Osteocyte (in vitro differentiated cells): ENCODE measurements around the gene METAP1D. TPM values are rescaled to one million over a fixed set of nuclear protein-coding genes. Genes with fewer than 3 reads are reported as not detected.

Source experiments
- DNase-seq: peaks from one replicate; pipeline ENCODE4 v3.0.0; 2021; ENCODE audit warnings: mixed read lengths; ENCODE audit not compliant: unreplicated experiment; ENCODE audit errors: extremely low spot score
- H3K27ac Mint-ChIP-seq: one replicate; pipeline ENCODE4 v1.8.0; 2021; ENCODE audit warnings: mild to moderate bottlenecking, mixed read lengths; ENCODE audit not compliant: unreplicated experiment
- H3K27me3 Mint-ChIP-seq: one replicate; pipeline ENCODE4 v1.8.0; 2021; ENCODE audit warnings: mixed read lengths; ENCODE audit not compliant: unreplicated experiment
- H3K36me3 Mint-ChIP-seq: one replicate; pipeline ENCODE4 v1.8.0; 2021; ENCODE audit warnings: mixed read lengths; ENCODE audit not compliant: unreplicated experiment
- H3K4me1 Mint-ChIP-seq: one replicate; pipeline ENCODE4 v1.8.0; 2021; ENCODE audit warnings: mixed read lengths; ENCODE audit not compliant: unreplicated experiment
- H3K4me3 Mint-ChIP-seq: one replicate; pipeline ENCODE4 v1.8.0; 2021; ENCODE audit warnings: mild to moderate bottlenecking, moderate library complexity, mixed read lengths; ENCODE audit not compliant: unreplicated experiment
- H3K9me3 Mint-ChIP-seq: one replicate; pipeline ENCODE4 v1.8.0; 2021; ENCODE audit warnings: mixed read lengths; ENCODE audit not compliant: unreplicated experiment
- CTCF ChIP-seq: fragments of 200-600 bp; sonication (generic); IDR thresholded peaks from 2 replicates; pipeline ENCODE4 v1.5.0; 2021; ENCODE audit warnings: antibody characterized with exemption, mild to moderate bottlenecking, moderate library complexity
- long read RNA-seq: library from polyadenylated mRNA; unstranded; transcript quantifications from one replicate; pipeline ENCODE4 v2.0.0, GENCODE V29; 2021
- total RNA-seq: library from RNA; stranded (reverse); gene quantifications from 2 replicates; pipeline ENCODE4 v1.2.1, GENCODE V29; 2021

METAP1D gene
- total RNA-seq: 6.5 and 8.5 TPM in 2 replicates
- long read RNA-seq, transcript METAP1D-201 (10 exons, 3,419 nt): major isoform, 6 of 18 reads
- long read RNA-seq, partial matches to known transcripts: 0 of 18 reads
- long read RNA-seq, other reads (novel, unspliced or antisense): 6 of 18 reads

GRCh38 chr2:171999604-172000469, at the start of gene METAP1D:
TSS of gene METAP1D (plus strand) at chr2:171999953. CDS start at chr2:171999970, 17 bp downstream.
- peaks cover 19% of the 10 kb centered on the region for H3K4me1 Mint-ChIP-seq
- H3K27ac Mint-ChIP-seq: peak within 1 kb of the TSS; percentile 93
- no peaks in the 10 kb centered on the region for H3K9me3 Mint-ChIP-seq
- H3K36me3 Mint-ChIP-seq: peaks cover 1% of the 10 kb centered on the region
- H3K27me3 Mint-ChIP-seq: peaks cover 3% of the 10 kb centered on the region
- peak; percentile 95 for DNase-seq
- peak within 1 kb of the TSS; percentile 93 for H3K4me3 Mint-ChIP-seq
- TF ChIP-seq CTCF: no peak

- Mint-ChIP-seq H3K27ac (no peak overlapping the region), H3K36me3 (peaks cover 17% of the 10 kb centered on the region), H3K27me3 (no peaks in the 10 kb centered on the region), H3K4me3 (no peak overlapping the region), H3K9me3 (no peaks in the 10 kb centered on the region), H3K4me1 (peaks cover 10% of the 10 kb centered on the region)
- DNase-seq: no peak
- no peak for TF ChIP-seq CTCF
Observed at GRCh38 chr2:171952276-171952675, 47.5 kb upstream of the METAP1D start.

GRCh38 chr2:171952748-171953147, 47.0 kb upstream of the METAP1D start:
- H3K27me3 Mint-ChIP-seq: no peaks in the 10 kb centered on the region
- H3K9me3 Mint-ChIP-seq: no peaks in the 10 kb centered on the region
- no peak for TF ChIP-seq CTCF
- no peak overlapping the region for H3K4me3 Mint-ChIP-seq
- peaks cover 17% of the 10 kb centered on the region for H3K36me3 Mint-ChIP-seq
- H3K4me1 Mint-ChIP-seq: peaks cover 10% of the 10 kb centered on the region
- no peak for DNase-seq
- H3K27ac Mint-ChIP-seq: no peak overlapping the region

GRCh38 chr2:171956135-171956825, 43.5 kb upstream of the METAP1D start:
- DNase-seq: no peak
- peaks cover 28% of the 10 kb centered on the region for H3K4me1 Mint-ChIP-seq
- no peak overlapping the region for H3K4me3 Mint-ChIP-seq
- H3K9me3 Mint-ChIP-seq: no peaks in the 10 kb centered on the region
- H3K27me3 Mint-ChIP-seq: no peaks in the 10 kb centered on the region
- peaks cover 13% of the 10 kb centered on the region for H3K36me3 Mint-ChIP-seq
- H3K27ac Mint-ChIP-seq: no peak overlapping the region
- no peak for TF ChIP-seq CTCF

- peaks cover 30% of the 10 kb centered on the region for H3K4me1 Mint-ChIP-seq
- TF ChIP-seq CTCF: peak; percentile 38
- H3K4me3 Mint-ChIP-seq: no peak overlapping the region
- H3K9me3 Mint-ChIP-seq: no peaks in the 10 kb centered on the region
- H3K36me3 Mint-ChIP-seq: peaks cover 13% of the 10 kb centered on the region
- no peak overlapping the region for H3K27ac Mint-ChIP-seq
- peak; percentile 36 for DNase-seq
- H3K27me3 Mint-ChIP-seq: no peaks in the 10 kb centered on the region
Observed at GRCh38 chr2:171957061-171957460, 42.7 kb upstream of the METAP1D start.
